Astrocyte of the hippocampus (primary cell): ENCODE measurements around the gene CELF4.

Experiments
- DNase-seq: peaks from one replicate; pipeline ENCODE4 v3.0.0; 2011; ENCODE audit warnings: low read depth, low spot score

The CELF4 gene

DNA sequence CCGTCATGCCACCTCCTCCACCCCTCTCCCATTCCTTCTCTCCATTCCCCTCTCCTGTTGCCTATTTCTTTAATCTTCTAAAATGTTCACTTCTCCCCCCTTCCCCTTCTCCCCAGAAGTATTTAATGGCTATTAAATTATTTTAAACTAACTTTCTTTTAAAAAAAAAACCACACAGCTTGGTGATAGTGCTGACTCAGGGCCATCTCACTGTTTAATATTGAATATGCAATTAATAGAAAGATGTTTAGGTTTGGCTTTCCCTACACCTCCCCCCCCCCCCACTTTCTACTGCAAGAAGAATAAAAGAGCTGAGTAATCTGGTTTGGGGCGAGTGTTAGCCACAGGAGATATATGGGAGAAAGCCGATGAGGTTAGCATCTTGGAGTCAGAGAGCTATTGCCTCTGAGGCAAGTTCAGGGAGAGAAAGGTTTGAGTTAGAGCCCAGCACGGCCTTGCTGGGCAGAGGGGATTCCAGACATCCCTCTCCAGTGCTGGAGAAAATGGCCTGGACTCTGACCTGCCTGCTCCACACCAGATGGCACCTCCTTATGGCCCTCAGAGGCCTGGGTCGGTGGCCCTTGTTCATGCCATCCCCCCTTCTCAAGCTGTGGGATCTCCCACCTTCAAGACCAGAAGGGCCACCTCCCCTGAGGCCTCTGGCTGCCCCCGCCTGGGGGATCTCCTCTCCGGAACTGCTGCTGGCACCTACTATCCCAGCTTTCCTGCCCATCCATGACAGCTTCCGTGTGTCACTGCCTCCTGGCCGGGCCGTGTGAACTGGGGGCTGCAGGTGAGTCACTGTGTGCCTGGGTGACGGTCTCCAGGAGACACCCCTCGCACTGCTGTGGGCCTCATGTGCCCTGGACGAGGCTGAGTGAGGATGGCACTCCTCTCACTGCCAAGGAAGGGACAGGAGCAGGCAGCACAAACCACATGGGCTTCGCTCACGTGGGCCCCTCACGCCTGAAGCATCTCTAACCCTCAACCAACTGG is 246.9 kb downstream of the CELF4 start:
- DNase-seq = no peak

GRCh38 chr18:37317486-37317885 is 248.1 kb downstream of the CELF4 start:
- no peak for DNase-seq

- DNase-seq = no peak
These were observed 249.1 kb downstream of the CELF4 start for GRCh38 chr18:37316468-37316867.

DNA sequence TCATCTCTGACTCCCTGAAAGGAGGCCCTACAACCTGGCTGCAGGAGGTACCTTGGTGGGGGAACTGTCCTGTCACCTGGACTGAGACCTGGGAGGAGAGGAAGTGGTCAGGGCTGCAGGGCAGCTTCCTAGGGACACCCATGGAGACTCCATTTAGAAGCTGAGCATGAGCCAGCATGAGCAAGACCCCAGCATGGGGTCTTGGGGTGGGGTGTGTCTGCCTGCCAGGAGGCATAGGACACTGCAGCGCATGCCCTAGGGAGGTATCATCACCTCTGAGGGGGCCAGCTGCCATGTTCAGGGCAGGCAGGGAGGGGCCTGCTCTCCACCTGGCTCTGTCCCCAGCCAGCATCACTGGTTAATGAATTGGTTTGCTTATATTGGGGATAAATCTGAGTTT is 249.7 kb downstream of the CELF4 start:
- DNase-seq = no peak

DNA sequence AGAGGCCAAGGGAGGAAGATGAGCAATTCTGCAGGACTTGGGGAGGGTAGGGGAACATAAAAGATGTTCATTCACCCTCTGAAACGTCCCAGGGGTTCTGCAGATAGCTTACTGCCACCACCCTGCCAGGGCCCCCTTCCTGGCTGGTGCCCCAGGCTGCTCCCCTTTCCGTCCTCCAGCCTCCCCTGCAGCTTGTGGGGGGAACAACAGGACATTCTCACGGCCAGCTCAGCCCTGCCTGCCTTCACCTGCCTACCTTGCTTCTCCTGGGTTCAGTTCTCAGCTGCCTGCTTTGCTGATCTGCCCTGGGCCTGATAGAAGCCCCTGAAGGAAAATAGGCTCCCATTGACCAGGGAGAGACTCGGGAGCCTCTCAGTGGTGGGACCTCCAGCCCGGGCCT is 251.1 kb downstream of the CELF4 start:
- no peak for DNase-seq

GRCh38 chr18:37313624-37314023 is 252.0 kb downstream of the CELF4 start:
- no peak for DNase-seq

DNA sequence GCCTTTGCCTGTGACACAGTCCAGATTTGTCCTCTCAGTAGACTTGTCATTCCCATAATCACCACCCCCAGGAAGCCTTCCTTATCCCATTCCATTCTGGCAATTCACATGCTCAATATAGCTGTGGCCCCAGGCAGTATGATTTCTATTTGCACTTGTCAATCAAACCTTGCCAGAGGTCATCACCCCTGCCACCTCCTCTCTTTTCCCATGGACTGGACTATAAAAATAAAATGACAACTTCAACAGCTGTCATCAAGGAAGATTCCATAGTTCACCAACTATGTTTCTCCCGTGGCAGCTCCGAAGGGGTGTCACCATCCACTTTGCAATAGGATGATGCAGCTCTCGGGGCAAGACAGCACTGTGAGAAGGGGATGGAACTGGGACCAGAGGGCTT is 255.7 kb downstream of the CELF4 start:
- DNase-seq = no peak

DNA sequence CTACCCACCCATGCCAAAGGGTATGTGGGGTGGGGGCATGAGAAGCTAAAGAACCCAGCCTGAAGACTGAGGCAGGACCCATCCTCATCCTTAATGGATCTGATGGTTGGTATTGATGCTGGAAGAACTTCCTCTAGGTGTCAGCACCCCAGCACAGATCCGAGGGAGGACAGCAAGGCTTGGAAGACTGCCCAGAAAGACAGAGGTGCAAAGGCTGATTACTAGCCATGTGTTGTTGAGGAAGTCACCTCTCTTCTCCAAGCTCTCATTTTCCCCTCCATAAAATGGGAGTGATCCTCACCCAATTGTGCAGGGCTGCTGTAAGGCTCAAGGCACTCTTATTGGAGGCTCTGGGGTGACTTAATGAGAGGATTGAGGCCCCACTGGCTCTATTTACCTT is 256.5 kb downstream of the CELF4 start:
- no peak for DNase-seq

GRCh38 chr18:37307181-37307580 is 258.4 kb downstream of the CELF4 start:
- no peak for DNase-seq

DNA sequence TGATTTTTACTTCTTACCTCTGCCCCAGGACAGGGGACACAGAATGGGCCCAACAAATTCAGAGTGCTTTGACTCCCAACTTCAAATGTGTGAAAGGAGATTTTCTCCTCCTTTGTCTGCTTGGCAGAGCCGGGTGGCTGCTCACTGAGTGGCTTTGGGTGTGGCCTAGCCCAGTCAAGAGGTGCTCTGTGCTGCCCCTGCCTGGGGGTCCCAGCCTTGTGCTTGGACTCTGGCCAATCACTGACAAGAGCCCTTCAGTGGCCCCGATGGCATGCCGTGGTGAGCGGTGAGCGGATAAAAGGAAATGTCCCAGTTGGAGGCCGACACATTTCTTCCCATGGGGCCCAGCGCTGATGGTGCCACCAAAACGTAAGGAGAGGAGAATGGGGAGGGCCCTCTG is 259.2 kb downstream of the CELF4 start:
- no peak for DNase-seq

DNA sequence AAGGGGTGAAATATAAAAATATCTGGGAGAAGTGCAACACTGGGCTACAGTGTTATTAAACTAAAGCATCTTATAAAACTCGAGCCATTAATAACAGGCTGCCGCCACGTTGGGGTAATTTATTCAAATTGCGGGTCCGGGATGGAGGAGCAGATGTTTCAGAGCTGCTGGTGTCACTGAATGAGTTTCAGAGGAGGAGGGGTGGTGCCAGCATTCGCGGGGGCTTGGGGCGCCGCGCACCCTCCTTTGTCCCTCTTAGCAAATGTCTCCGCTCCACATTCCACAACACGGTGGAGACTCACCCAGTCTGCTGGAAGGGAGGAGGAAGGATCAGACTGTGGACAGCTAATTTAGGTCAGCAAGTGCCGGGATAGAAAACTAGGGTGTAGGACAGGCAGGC is 260.5 kb downstream of the CELF4 start:
- DNase-seq = no peak

DNA sequence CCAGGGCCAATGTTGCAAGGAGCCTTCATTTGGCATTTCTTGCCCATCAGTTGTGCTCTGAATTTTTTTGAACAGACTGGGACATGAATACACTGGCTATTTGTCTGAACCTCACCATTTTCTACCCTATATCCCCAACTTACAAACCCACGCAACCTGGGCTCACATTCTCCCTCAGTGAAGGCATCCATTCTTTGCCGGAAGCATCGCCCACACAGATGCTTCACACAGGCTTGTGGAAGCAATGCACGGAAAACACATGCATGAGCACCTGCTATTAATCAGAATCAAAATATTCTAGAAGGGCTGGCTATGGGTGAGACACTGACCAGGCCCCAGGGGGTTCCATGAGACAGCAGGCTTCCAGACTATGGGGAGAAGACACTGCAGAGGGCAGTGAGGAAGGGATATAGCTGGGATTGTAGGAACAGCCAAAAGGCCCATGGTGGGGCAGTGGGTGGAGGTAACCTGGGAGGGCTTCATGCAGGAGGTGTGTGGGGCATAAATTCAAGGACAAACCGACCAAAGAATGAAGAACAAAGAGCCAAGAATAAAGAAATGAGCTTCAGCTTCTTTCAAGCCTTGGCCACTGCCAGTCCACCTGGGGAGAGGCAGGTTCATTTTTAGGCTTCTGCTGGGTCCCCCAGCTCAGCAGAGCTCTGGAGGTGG is 261.5 kb downstream of the CELF4 start:
- DNase-seq = no peak

GRCh38 chr18:37303009-37303408 is 262.6 kb downstream of the CELF4 start:
- DNase-seq = no peak

DNA sequence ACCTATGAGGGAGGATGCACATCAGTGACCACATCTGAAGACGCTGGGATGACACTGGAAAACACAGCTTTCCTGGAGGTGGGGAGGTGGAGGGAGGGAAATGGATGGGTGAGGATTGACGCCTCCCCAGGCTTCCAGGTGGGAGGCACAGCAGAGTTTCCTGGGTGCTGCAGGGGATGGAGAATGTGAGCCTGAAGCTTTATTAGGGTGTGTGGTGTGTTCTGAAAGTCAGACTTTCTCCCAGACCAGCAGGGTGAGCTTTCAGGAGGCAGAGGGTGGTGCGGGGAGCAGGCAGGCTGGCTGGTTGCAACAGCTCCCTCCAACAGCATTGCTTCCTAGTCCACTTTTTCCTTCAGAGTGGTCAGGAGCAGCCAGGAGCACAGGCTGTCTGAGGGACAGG is 263.1 kb downstream of the CELF4 start:
- no peak for DNase-seq

DNA sequence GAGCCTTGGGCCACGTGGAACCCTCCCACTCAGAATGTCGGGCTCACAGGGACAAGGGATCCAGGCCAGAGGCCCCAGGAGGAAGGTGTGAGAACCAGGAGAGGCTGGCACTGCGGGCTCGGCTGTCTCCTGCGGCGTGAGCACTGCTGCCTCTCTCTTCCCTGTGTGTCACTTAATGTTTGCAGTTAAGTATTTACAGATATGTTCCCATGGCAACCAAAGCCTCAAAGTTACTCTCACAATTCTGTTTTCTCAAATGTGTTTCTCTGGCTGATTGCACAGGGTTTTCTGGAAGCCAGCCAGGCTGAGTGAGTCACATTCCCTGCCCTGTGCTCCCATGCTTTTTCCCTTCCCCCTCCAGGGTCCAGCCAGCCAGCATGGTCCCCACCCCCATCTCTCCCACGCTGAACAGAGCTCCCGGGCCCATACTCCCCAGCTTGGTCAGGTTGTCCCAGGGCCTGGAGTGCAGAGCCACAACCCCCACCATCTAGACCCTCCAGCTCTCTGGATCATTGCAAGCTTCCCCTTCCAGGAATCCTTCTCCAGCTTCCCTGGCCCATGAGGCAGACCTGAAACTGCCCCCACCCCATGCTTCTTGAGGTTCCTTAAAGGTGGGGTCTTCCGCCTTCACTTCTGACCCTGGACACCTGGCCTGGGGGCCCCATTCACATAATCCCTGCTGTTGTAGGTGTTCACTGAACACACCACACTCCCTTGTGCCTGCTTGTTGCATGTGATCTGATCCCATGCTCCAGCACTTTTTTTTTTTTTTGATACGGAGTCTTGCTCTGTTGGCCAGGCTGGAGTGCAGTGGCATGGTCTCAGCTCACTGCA is 265.9 kb downstream of the CELF4 start:
- peak; percentile 98 for DNase-seq

- no peak for DNase-seq
These were observed 266.8 kb downstream of the CELF4 start for GRCh38 chr18:37298816-37299215.

GRCh38 chr18:37297106-37297505 is 268.5 kb downstream of the CELF4 start:
- DNase-seq = no peak

DNA sequence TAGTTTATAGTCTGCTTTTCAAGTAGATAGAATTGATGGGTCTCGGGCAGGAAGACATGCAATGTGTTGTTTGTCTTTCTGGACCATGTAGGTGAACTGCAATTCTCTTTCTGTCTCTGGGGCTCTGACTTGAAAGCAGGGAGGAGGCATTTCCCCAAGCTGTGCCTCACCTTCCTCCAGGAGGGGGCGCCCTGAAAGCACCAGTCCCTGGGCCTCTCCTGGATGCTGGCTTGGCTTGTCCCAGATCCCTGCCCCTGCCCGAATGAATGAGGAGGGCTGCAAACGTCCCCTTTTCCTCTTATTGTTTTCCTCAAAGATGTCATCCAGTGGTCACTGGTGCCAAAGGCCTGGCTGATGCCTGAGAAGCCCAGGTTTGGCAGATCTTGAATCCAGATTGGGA is 270.6 kb downstream of the CELF4 start:
- DNase-seq = peak; percentile 20

DNA sequence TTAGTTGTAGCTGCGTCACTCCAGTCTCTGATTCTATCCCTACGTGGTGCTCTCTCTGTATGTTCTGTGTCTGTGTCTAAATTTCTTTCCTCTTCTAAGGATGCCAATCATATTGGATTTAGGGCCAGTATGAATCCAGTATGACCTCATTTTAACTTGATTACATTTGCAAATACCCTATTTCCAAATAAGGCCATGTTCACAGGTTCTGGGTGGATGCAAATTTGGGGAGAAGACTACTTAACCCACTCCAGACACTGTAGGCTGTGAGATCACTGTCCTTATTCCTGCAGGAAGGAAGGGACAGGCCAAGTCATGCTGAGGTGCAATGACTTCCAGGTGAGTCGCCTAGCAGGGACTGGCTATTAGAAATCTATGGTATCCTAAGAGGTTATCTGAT is 272.2 kb downstream of the CELF4 start:
- DNase-seq = no peak

- DNase-seq = no peak
These were observed 276.2 kb downstream of the CELF4 start for GRCh38 chr18:37289423-37289822.

GRCh38 chr18:37287601-37288000 is 278.0 kb downstream of the CELF4 start:
- no peak for DNase-seq

GRCh38 chr18:37286801-37287200 is 278.8 kb downstream of the CELF4 start:
- DNase-seq = no peak
